IMR-90 (cell line): ENCODE measurements around the gene KAZN. TPM values are rescaled to one million over a fixed set of nuclear protein-coding genes. Genes with fewer than 3 reads are reported as not detected.

ENCODE experiments used
- ATAC-seq: fragments of 200-7000 bp; cut with Tn5 transposase; 2 replicates; pipeline ENCODE4 v1.9.1; 2020; ENCODE audit warnings: low read depth, mild to moderate bottlenecking, moderate library complexity
- BruUV-seq: library from RNA; stranded (reverse); fragments of 400-500 nt; replicated peaks from 2 replicates; lab custom pipeline; 2021; lab: Mats Ljungman, UMichigan
- CTCF ChIA-PET: fragments of 300-600 bp; formaldehyde crosslinking; extraction: SDS; loops from one replicate; lab custom pipeline; 2021; ENCODE audit warnings: antibody characterized with exemption; lab: Yijun Ruan, JAX
- POLR2A ChIA-PET: fragments of 300-600 bp; sonication (Branson Sonifier 250); formaldehyde crosslinking; loops from one replicate; lab custom pipeline; 2022; ENCODE audit warnings: antibody characterized with exemption; ENCODE audit not compliant: unreplicated experiment; lab: Charles Lee
- DNase-seq: peaks from one replicate; pipeline ENCODE4 v3.0.0; 2013
- H2AFZ ChIP-seq: replicated peaks from 2 replicates; pipeline ENCODE3; 2013; ENCODE audit warnings: low read length, mild to moderate bottlenecking; ENCODE audit not compliant: poor library complexity
- H2AK5ac ChIP-seq: 2 replicates; pipeline ENCODE4 v1.6.1; 2013; ENCODE audit warnings: low read depth, low read length, inconsistent platforms
- H2AK9ac ChIP-seq: replicated peaks from 2 replicates; pipeline ENCODE3; 2013; ENCODE audit warnings: mild to moderate bottlenecking, low read depth, low read length, moderate library complexity; ENCODE audit not compliant: poor library complexity
- H2BK120ac ChIP-seq: 2 replicates; pipeline ENCODE4 v1.6.1; 2013; ENCODE audit warnings: low read depth, low read length, inconsistent platforms
- H2BK15ac ChIP-seq: 3 replicates; pipeline ENCODE4 v1.6.1; 2013; ENCODE audit warnings: low read depth, low read length, inconsistent platforms
- H2BK20ac ChIP-seq: 2 replicates; pipeline ENCODE4 v1.6.1; 2013; ENCODE audit warnings: low read depth, mild to moderate bottlenecking, inconsistent platforms, low read length, moderate library complexity
- H2BK5ac ChIP-seq: 2 replicates; pipeline ENCODE4 v1.6.1; 2013; ENCODE audit warnings: mild to moderate bottlenecking, low read depth, low read length, inconsistent platforms; ENCODE audit not compliant: poor library complexity, severe bottlenecking
- H3K14ac ChIP-seq: replicated peaks from 2 replicates; pipeline ENCODE4 v1.6.1; 2013; ENCODE audit warnings: low read depth, low read length, inconsistent platforms
- H3K18ac ChIP-seq: 2 replicates; pipeline ENCODE4 v1.6.1; 2013; ENCODE audit warnings: low read depth, low read length, control low read depth
- H3K23ac ChIP-seq: 2 replicates; pipeline ENCODE4 v1.6.1; 2013; ENCODE audit warnings: low read depth, low read length, inconsistent platforms
- H3K27ac ChIP-seq: 2 replicates; pipeline ENCODE4 v1.5.1; 2013; ENCODE audit warnings: mild to moderate bottlenecking, control low read depth, low read length; ENCODE audit not compliant: insufficient read depth
- H3K27me3 ChIP-seq: 2 replicates; pipeline ENCODE4 v1.6.1; 2013; ENCODE audit warnings: low read length; ENCODE audit not compliant: control insufficient read depth, insufficient read depth
- H3K36me3 ChIP-seq: 2 replicates; pipeline ENCODE4 v1.6.1; 2013; ENCODE audit warnings: low read length, mixed read lengths; ENCODE audit not compliant: control insufficient read depth, insufficient read depth
- H3K4ac ChIP-seq: 2 replicates; pipeline ENCODE4 v1.6.1; 2013; ENCODE audit warnings: low read depth, low read length, inconsistent platforms
- H3K4me1 ChIP-seq: 2 replicates; pipeline ENCODE4 v1.6.1; 2013; ENCODE audit warnings: low read length, mixed read lengths; ENCODE audit not compliant: control insufficient read depth, insufficient read depth
- H3K4me2 ChIP-seq: 2 replicates; pipeline ENCODE4 v1.6.1; 2013; ENCODE audit warnings: low read depth, mild to moderate bottlenecking, control low read depth, low read length, moderate library complexity
- H3K4me3 ChIP-seq: 2 replicates; pipeline ENCODE4 v1.5.1; 2013; ENCODE audit warnings: low read depth, mild to moderate bottlenecking, control low read depth, low read length, moderate library complexity; ENCODE audit not compliant: insufficient read depth
- H3K56ac ChIP-seq: 2 replicates; pipeline ENCODE4 v1.6.1; 2013; ENCODE audit warnings: low read length, inconsistent platforms; ENCODE audit not compliant: insufficient read depth; ENCODE audit errors: extremely low read depth
- H3K79me1 ChIP-seq, 2 experiments: 2 replicates each; pipeline ENCODE4 v1.6.1; 2013; ENCODE audit warnings: low read length in 2 of 2, inconsistent platforms in 1 of 2, low read depth in 1 of 2
- H3K9ac ChIP-seq: 2 replicates; pipeline ENCODE4 v1.6.1; 2013; ENCODE audit warnings: low read depth, low read length, control low read depth
- H3K9me1 ChIP-seq: 2 replicates; pipeline ENCODE4 v1.6.1; 2013; ENCODE audit warnings: low read length, inconsistent platforms; ENCODE audit not compliant: insufficient read depth
- H3K9me3 ChIP-seq: 2 replicates; pipeline ENCODE4 v1.6.1; 2013; ENCODE audit warnings: low read length; ENCODE audit not compliant: control insufficient read depth, insufficient read depth
- H4K20me1 ChIP-seq: 2 replicates; pipeline ENCODE4 v1.6.1; 2013; ENCODE audit warnings: low read length, inconsistent platforms; ENCODE audit not compliant: insufficient read depth
- H4K5ac ChIP-seq: 2 replicates; pipeline ENCODE4 v1.6.1; 2013; ENCODE audit warnings: mild to moderate bottlenecking, low read depth, low read length, control low read depth
- H4K8ac ChIP-seq, 2 experiments: 2 replicates each; pipeline ENCODE4 v1.6.1; 2013; ENCODE audit warnings: low read depth in 2 of 2, low read length in 2 of 2, control low read depth in 1 of 2, inconsistent platforms in 1 of 2
- H4K91ac ChIP-seq: 2 replicates; pipeline ENCODE4 v1.6.1; 2013; ENCODE audit warnings: low read depth, low read length, inconsistent platforms; ENCODE audit not compliant: insufficient read depth
- FOS ChIP-seq: fragments of 150-350 bp; IDR thresholded peaks from 2 replicates; pipeline ENCODE4 v1.6.1; 2016; ENCODE audit warnings: low read depth, low read length
- MAZ ChIP-seq: IDR thresholded peaks from 2 replicates; pipeline ENCODE4 v1.6.1; 2012; ENCODE audit warnings: low read depth, mild to moderate bottlenecking, low read length, improper control_type of control experiment, moderate library complexity, borderline replicate concordance
- POLR2A ChIP-seq: IDR thresholded peaks from 2 replicates; pipeline ENCODE4 v1.6.1; 2012; ENCODE audit warnings: mild to moderate bottlenecking, low read depth, low read length
- WGBS, 2 experiments: methylation state at CpG; one replicate each; pipeline versions ENCODE4 v1.1.5 to v1.1.7; 2013; ENCODE audit warnings: missing lambda C conversion rate in 2 of 2; ENCODE audit not compliant: insufficient read length in 1 of 2; ENCODE audit errors: extremely low coverage in 2 of 2; 5-methylcytosine and 5-hydroxymethylcytosine counted together
- dilution Hi-C: fragments of 300-500 bp; cut with HindIII; formaldehyde crosslinking; loops from one replicate; pipeline ENCODE4 v1.14.3; 2018; ENCODE audit warnings: low sequenced_read_pairs; ENCODE audit not compliant: unreplicated experiment
- in situ Hi-C: fragments of 300-500 bp; cut with MboI; formaldehyde crosslinking; loops from 3 replicates; pipeline ENCODE4 v1.14.3; 2019; ENCODE audit warnings: low sequenced_read_pairs, inconsistent platforms, mixed read lengths
- intact Hi-C: fragments of 100-400 bp; cut with micrococcal nuclease; formaldehyde crosslinking; loops from 2 replicates; pipeline ENCODE4 v1.10.0; 2022
- polyA plus RNA-seq, 3 experiments: library from polyadenylated mRNA; depleted of rRNA; stranded (reverse); fragments of >200 nt; gene quantifications; 2 replicates each; pipeline ENCODE4 v1.2.3, GENCODE V29; 2012; ENCODE audit warnings: low replicate concordance in 1 of 3
- total RNA-seq: library from RNA; depleted of rRNA; stranded (reverse); fragments of >200 nt; gene quantifications from 2 replicates; pipeline ENCODE4 v1.2.3, GENCODE V29; 2012

Gene KAZN
- total and polyA plus RNA-seq, 2 of the 4 experiments (the other 2 are of a cell fraction), result 5.2 to 10.5 TPM

DNA sequence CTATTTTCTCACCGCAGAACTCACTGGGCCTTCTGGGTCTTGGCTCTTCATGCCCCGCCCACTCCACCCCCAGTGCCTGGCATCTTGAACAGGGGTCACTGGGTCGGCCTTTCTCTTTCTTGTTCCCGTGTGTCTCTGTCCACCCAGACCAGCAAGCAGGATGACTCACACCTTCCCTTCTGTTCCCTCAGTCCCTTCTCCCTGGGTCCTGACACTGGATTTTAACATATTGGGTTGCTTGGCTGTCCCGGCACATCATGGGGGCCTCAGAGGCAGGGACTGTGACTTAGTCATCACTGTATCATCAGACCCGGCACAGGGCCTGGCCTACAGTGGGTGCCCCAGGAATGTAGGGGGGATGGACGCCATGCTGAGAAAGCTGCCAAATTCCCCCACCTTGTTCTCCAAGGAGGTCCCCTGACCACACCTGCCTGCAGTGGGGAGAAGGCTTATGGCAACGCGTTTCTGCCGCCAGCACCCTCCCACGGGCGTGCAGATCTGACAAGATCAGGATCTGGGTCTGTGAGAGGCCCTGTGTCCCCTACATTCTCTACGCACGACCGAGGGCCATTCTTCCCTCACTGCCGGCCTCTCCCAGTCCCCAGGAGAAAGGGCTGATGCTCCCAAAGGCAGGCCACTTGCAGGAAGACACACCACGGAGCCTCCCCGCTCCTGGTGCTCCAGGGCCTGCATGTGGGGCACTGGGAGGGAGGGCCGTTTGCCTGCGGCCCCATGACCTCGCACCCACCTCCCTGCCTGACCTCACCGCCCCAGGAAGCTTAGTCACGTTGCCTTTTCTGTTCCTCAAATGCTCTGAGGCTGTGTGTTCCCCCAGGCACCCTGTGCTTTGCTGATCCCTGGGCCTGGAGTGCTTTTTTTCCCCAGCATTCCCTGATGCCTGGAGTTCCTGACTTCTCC is 397.9 kb downstream of the KAZN start:
- DNase-seq, result peak; percentile 84
- peak overlapping the region; percentile 80 for H2AK9ac ChIP-seq

More for the DNA sequence above, 397.9 kb downstream of the KAZN start:
- Histone ChIP-seq H2BK20ac (peak overlapping the region; percentile 53), H2AFZ (peak overlapping the region; percentile 65), H3K4ac (peak overlapping the region; percentile 89), H3K14ac (peak overlapping the region; percentile 48; the same call in 1 of the 2 replicates), H2BK120ac (peak overlapping the region; percentile 87), H3K9me1 (peaks cover 39% of the 10 kb centered on the region), H3K79me1 (peaks cover 23 to 76% of the 10 kb centered on the region in 2 experiments), H3K23ac (peak overlapping the region; percentile 63), H3K4me3 (no peak overlapping the region), H3K27ac (peak overlapping the region; percentile 69), H2BK15ac (peak overlapping the region; percentile 40; the same call in 1 of the 3 replicates), H3K36me3 (no peaks in the 10 kb centered on the region), H3K4me2 (peak overlapping the region; percentile 38), H4K91ac (peak overlapping the region; percentile 72), H3K4me1 (peaks cover 23% of the 10 kb centered on the region), H3K18ac (peak overlapping the region; percentile 23), H4K5ac (peak overlapping the region; percentile 65), H2BK5ac (peak overlapping the region; percentile 88), H3K9me3 (no peaks in the 10 kb centered on the region), H3K9ac (peak overlapping the region; percentile 44), H3K56ac (no peak overlapping the region), H4K8ac (peak overlapping the region; percentile 49 to 76; a peak in 3 of 4 replicates), H3K27me3 (no peaks in the 10 kb centered on the region), H4K20me1 (peaks cover 20% of the 10 kb centered on the region), H2AK5ac (peak overlapping the region; percentile 85)
- intact Hi-C loops (no loop called here), dilution Hi-C loops (no loop called here), in situ Hi-C loops (no loop called here)
- TF ChIP-seq FOS (peak; percentile 72), POLR2A (no peak), MAZ (peak; percentile 43; the same call in 1 of the 2 replicates)
- POLR2A ChIA-PET, result no interaction called here
- WGBS, 2 experiments, result 19% methylated on average over 4 of the region's 23 CpGs; no CpG with 5 or more reads in 1 of the 2 experiments
- ATAC-seq, result peak; percentile 85
- CTCF ChIA-PET, result no interaction called here
- BruUV-seq, result no TSS peak
